Measurements from ENCODE around the gene CRIM1.

Gene CRIM1

GRCh38 chr2:36587556-36587955 lies 232.0 kb downstream of the CRIM1 start:
- DNase-seq = no peak

DNA sequence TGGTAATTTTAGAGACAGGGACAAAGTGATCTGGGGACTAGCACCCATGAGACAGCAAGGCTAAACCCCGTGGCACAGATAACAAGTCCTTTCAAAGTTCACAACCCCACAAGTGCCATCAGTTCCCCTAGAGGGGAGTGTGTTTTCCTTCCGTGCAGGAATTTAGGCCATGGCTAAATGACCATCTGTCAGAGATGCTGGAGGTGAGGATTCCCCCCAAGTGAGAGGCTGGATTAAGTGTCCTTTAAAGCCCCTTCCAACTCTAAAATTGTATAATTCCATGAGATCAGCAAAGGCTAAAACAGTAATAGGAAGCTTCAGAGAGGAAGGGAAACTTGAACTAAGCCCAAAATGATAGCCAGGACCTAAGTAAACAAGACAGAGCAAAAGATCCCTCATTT lies 233.7 kb downstream of the CRIM1 start:
- DNase-seq = no peak

- DNase-seq = no peak
Observed at GRCh38 chr2:36594849-36595248, 239.3 kb downstream of the CRIM1 start.

- DNase-seq = no peak
Observed at GRCh38 chr2:36596397-36596796, 240.8 kb downstream of the CRIM1 start.

DNA sequence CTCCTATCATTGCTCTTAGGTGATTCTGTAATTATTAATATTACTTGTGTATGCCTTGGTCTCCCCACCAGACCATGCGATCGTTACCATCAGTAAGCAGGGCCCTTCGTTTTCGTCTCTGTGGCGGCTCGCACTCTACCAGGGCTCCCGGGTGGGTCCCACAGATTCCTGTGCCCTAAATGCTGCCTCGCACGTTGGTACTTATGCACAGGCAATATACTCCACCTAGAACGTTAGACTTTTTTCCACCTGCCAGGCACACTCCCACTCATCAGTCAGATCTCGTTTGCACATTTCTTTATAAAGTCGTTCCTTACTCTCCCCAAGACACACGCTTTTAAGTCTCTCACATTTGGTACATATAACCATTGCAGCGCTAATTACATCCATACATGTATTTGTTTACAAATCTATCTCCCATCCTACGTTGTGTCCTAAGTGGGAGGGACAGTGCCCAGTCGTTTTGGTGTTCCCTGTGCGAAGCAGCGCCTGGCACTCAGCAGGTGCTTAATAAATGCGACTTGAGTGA lies 241.5 kb downstream of the CRIM1 start:
- DNase-seq = no peak

DNA sequence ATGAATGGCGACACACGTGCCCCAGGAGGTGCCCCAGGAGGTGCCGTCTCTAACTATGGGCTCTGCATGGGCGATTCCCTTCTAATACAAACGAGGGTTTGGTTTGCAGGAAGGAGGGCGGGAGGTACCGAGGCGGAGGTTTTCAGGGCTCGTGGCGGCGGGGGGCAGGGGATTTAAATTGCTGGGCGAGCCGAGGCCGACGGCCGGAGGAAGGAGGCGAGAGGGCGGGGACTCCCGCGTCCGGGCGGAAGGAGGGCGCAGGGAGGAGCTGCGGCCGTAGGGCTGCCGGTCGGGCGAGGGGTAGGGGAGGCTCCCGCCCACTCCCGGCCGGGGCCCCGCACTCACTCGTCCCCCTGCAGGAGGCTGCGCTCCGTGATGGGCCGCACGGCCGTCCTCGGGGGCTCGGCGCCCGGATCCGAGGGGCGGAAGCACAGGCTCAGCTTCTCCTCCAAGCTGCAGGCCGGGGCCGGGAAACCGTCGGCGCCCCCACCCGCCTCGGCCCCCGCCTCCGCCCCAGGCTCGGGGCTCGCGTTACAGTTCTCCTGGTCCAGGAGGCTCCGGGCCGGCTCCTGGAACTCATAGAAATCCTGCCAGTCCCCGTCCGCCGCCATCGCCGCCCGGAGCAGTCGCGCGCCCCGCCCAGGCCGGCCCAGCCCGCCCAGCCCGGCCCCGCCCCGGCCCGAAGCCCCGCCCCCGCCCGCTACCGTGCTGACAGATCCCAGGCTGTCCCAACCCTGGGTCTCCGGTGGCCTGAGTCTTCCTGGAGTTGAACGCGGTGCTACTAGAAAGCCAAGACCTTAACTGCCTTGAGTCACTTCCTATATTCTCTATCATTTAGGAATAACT lies 242.2 kb downstream of the CRIM1 start, which contains the start of gene FEZ2:
Gene FEZ2, minus strand, starts transcription at position 637 of the 846 bp plus-strand sequence. Its CDS starts 26 bp downstream, at position 611.
- peak; percentile 52 to 67 for DNase-seq
